HepG2 (cell line): Measurements from ENCODE around the gene TPST1.

Experiments
- ARNTL ChIP-seq: sonication (generic); formaldehyde crosslinking; IDR thresholded peaks from 2 replicates; pipeline ENCODE4 v1.4.0; 2020; ENCODE audit warnings: mild to moderate bottlenecking, missing genetic modification reagents
- ASH2L ChIP-seq: fragments of 300-600, 200-600 bp; sonication (generic); IDR thresholded peaks from 2 replicates; pipeline ENCODE4 v1.7.0; 2017; ENCODE audit warnings: low read depth, mild to moderate bottlenecking, moderate library complexity, mixed read lengths, low read length; ENCODE audit not compliant: insufficient read length
- ELF4 ChIP-seq: sonication (generic); formaldehyde crosslinking; IDR thresholded peaks from 2 replicates; pipeline ENCODE4 v1.5.0; 2020; ENCODE audit warnings: missing genetic modification reagents, mild to moderate bottlenecking, moderate library complexity, borderline replicate concordance
- POLR2AphosphoS5 ChIP-seq: IDR thresholded peaks from 2 replicates; pipeline ENCODE4 v1.6.1; 2012; ENCODE audit warnings: low read depth, low read length
- THRA ChIP-seq: sonication (generic); formaldehyde crosslinking; IDR thresholded peaks from 2 replicates; pipeline ENCODE4 v1.4.0; 2020; ENCODE audit warnings: missing genetic modification reagents, borderline replicate concordance
- ZFP36 ChIP-seq: fragments of 150-350 bp; IDR thresholded peaks from 2 replicates; pipeline ENCODE4 v1.6.1; 2018; ENCODE audit warnings: borderline replicate concordance, low read length, low read depth; ENCODE audit not compliant: partially characterized antibody
- ZFYVE20 ChIP-seq: sonication (generic); formaldehyde crosslinking; IDR thresholded peaks from 2 replicates; pipeline ENCODE4 v1.8.0; 2023; ENCODE audit warnings: low read depth, mild to moderate bottlenecking, moderate library complexity, missing genetic modification reagents, borderline replicate concordance
- ZNF354B ChIP-seq: sonication (generic); formaldehyde crosslinking; IDR thresholded peaks from 2 replicates; pipeline ENCODE4 v1.8.0; 2022; ENCODE audit warnings: mild to moderate bottlenecking, missing genetic modification reagents
- ZNF691 ChIP-seq: sonication (generic); formaldehyde crosslinking; IDR thresholded peaks from 2 replicates; pipeline ENCODE4 v1.4.0; 2020; ENCODE audit warnings: missing genetic modification reagents, low read depth, mild to moderate bottlenecking, borderline replicate concordance
- TF ChIP-seq, protein P1 (sequence below): sonication (generic); formaldehyde crosslinking; IDR thresholded peaks from 2 replicates; pipeline ENCODE4 v1.4.0; 2020; ENCODE audit warnings: missing genetic modification reagents, borderline replicate concordance
- TF ChIP-seq, protein P2 (sequence below): IDR thresholded peaks from 2 replicates; pipeline ENCODE4 v1.6.1; 2016; ENCODE audit warnings: mild to moderate bottlenecking

DNA sequence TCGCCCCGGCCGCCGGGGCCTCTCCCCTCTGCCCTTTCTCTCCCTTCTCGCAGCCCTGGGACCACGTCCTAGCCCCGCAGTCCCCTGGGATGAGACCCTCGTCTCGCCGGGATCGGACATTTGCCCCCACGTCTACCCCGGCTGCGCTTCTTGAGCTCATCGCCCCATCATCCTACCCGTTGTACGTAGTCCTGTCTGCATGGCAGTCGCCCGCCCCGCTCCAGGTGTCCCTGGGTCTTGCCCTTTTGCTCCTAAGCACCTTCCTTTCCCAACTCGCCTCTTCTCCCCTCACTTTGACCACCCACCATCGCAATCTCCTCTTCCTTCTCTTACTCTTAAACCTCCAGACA is 582 bp downstream of the TPST1 start:
- TF ChIP-seq, protein P1, sequence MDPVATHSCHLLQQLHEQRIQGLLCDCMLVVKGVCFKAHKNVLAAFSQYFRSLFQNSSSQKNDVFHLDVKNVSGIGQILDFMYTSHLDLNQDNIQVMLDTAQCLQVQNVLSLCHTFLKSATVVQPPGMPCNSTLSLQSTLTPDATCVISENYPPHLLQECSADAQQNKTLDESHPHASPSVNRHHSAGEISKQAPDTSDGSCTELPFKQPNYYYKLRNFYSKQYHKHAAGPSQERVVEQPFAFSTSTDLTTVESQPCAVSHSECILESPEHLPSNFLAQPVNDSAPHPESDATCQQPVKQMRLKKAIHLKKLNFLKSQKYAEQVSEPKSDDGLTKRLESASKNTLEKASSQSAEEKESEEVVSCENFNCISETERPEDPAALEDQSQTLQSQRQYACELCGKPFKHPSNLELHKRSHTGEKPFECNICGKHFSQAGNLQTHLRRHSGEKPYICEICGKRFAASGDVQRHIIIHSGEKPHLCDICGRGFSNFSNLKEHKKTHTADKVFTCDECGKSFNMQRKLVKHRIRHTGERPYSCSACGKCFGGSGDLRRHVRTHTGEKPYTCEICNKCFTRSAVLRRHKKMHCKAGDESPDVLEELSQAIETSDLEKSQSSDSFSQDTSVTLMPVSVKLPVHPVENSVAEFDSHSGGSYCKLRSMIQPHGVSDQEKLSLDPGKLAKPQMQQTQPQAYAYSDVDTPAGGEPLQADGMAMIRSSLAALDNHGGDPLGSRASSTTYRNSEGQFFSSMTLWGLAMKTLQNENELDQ (CRISPR knock-in tag): no peak
- TF ChIP-seq ZNF691: no peak
- TF ChIP-seq, protein P2, sequence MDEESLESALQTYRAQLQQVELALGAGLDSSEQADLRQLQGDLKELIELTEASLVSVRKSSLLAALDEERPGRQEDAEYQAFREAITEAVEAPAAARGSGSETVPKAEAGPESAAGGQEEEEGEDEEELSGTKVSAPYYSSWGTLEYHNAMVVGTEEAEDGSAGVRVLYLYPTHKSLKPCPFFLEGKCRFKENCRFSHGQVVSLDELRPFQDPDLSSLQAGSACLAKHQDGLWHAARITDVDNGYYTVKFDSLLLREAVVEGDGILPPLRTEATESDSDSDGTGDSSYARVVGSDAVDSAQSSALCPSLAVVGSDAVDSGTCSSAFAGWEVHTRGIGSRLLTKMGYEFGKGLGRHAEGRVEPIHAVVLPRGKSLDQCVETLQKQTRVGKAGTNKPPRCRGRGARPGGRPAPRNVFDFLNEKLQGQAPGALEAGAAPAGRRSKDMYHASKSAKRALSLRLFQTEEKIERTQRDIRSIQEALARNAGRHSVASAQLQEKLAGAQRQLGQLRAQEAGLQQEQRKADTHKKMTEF (CRISPR knock-in tag): no peak
- TF ChIP-seq ARNTL (CRISPR knock-in tag): no peak
- TF ChIP-seq ASH2L: peak; percentile 4
- TF ChIP-seq ZFP36: no peak
- no peak for TF ChIP-seq ELF4 (CRISPR knock-in tag)
- TF ChIP-seq ZFYVE20 (CRISPR knock-in tag): no peak
- TF ChIP-seq ZNF354B (CRISPR knock-in tag): no peak
- TF ChIP-seq POLR2AphosphoS5: no peak
- TF ChIP-seq THRA (CRISPR knock-in tag): no peak
